ENCODE data around the gene STK4. TPM values are rescaled to one million over a fixed set of nuclear protein-coding genes. Genes with fewer than 3 reads are reported as not detected.

The STK4 gene
- total RNA-seq, 1 experiment from 2014 or later = 43.0 TPM

GRCh38 chr20:45072066-45072465 is 105.8 kb downstream of the STK4 start:
- no peak overlapping the region for H4K5ac ChIP-seq (ENCODE audit: insufficient read length, low read depth, low read length)
- no peak overlapping the region for H3K4ac ChIP-seq (ENCODE audit: low read depth, low read length)
- peaks cover 6% of the 10 kb centered on the region; the same call in 1 of the 2 replicates for H3K4me1 ChIP-seq (ENCODE audit: insufficient read depth, low read length)
- H3K9me3 Mint-ChIP-seq = no peaks in the 10 kb centered on the region
- no peaks in the 10 kb centered on the region for H3K79me2 ChIP-seq (ENCODE audit: insufficient read depth, low read length)
- H3K18ac ChIP-seq (ENCODE audit: insufficient read length, low read depth, low read length) = no peak overlapping the region
- no peaks in the 10 kb centered on the region for H3K27me3 ChIP-seq (ENCODE audit: insufficient read depth, low read length)
- no peak overlapping the region for H3K4me3 Mint-ChIP-seq
- H3K79me1 ChIP-seq (ENCODE audit: insufficient read depth, low read depth, low read length, poor library complexity, severe bottlenecking) = peaks cover 3% of the 10 kb centered on the region
- no CpG with 5 or more reads among the region's 1 CpG for WGBS (ENCODE audit: extremely low coverage, insufficient read length, low lambda C conversion rate)
- H3K27ac Mint-ChIP-seq = no peak overlapping the region
- H3K9ac ChIP-seq (ENCODE audit: extremely low read depth, insufficient read length, low read length) = no peak overlapping the region
- H2BK120ac ChIP-seq (ENCODE audit: low read depth, low read length, poor library complexity, severe bottlenecking) = no peak overlapping the region
- H2AK5ac ChIP-seq (ENCODE audit: insufficient read length, low read length) = no peak overlapping the region
- no peak overlapping the region for H2BK5ac ChIP-seq (ENCODE audit: insufficient read length, low read length)
- no peak overlapping the region for H3K27ac ChIP-seq (ENCODE audit: insufficient read length, low read depth, low read length)
- H3K23me2 ChIP-seq (ENCODE audit: insufficient read length, low read depth, low read length, poor library complexity, severe bottlenecking) = no peaks in the 10 kb centered on the region
- H3K23ac ChIP-seq (ENCODE audit: insufficient read length, low read depth, low read length) = no peak overlapping the region
- no peak overlapping the region for H3K4me2 ChIP-seq (ENCODE audit: insufficient read depth, insufficient read length, low read length)
- H4K91ac ChIP-seq (ENCODE audit: insufficient read length, low read depth, low read length) = no peak overlapping the region
- peaks cover 13 to 14% of the 10 kb centered on the region in 2 experiments for H3K4me1 Mint-ChIP-seq
- no peaks in the 10 kb centered on the region for H3K27me3 Mint-ChIP-seq (ENCODE audit: low read depth)
- H3K36me3 Mint-ChIP-seq (ENCODE audit: insufficient read depth in 1 of 3, low read depth in 3 of 3) = peaks cover 4 to 16% (median 10%) of the 10 kb centered on the region in 3 experiments; a peak in 5 of 7 replicates
- no peak overlapping the region for H2BK12ac ChIP-seq (ENCODE audit: insufficient read length, low read depth, low read length)
- no peak overlapping the region for H2BK20ac ChIP-seq (ENCODE audit: low read depth, low read length, poor library complexity, severe bottlenecking)
- no peaks in the 10 kb centered on the region for H4K20me1 ChIP-seq (ENCODE audit: control insufficient read depth, insufficient read depth, insufficient read length)
- H4K8ac ChIP-seq (replicated peaks; ENCODE audit: insufficient read length, low read depth, low read length) = no peak overlapping the region
- H2AFZ ChIP-seq (ENCODE audit: low read length) = no peak overlapping the region
- no peak for DNase-seq
- H2BK15ac ChIP-seq (ENCODE audit: low read depth, low read length) = no peak overlapping the region
- no peak overlapping the region for H3T11ph ChIP-seq (ENCODE audit: low read length)
- TF ChIP-seq CTCF (conservative IDR thresholded peaks at IDR 0.05) = no peak
- H3K9me3 ChIP-seq (ENCODE audit: control insufficient read depth, low read depth, low read length) = no peaks in the 10 kb centered on the region
- H3K56ac ChIP-seq (ENCODE audit: insufficient read length, low read depth, low read length) = no peak overlapping the region
- H3K14ac ChIP-seq (ENCODE audit: insufficient read depth, low read length) = no peak overlapping the region

All from H9 (cell line).